Chondrocyte (in vitro differentiated cells): ENCODE data around the gene MAPRE3. TPM values are rescaled to one million over a fixed set of nuclear protein-coding genes. Genes with fewer than 3 reads are reported as not detected.

Experiments
- DNase-seq: peaks from one replicate; pipeline ENCODE4 v3.0.0; 2021; ENCODE audit warnings: mixed read lengths, low spot score
- H3K27ac Mint-ChIP-seq: one replicate; pipeline ENCODE4 v1.8.0; 2021; ENCODE audit warnings: mild to moderate bottlenecking, moderate library complexity, mixed read lengths; ENCODE audit not compliant: unreplicated experiment
- H3K27me3 Mint-ChIP-seq: 2 replicates; pipeline ENCODE4 v1.8.0; 2021; ENCODE audit warnings: low read depth, mixed read lengths
- H3K36me3 Mint-ChIP-seq: 2 replicates; pipeline ENCODE4 v1.8.0; 2021; ENCODE audit warnings: low read depth, mixed read lengths
- H3K4me1 Mint-ChIP-seq: 2 replicates; pipeline ENCODE4 v1.8.0; 2021; ENCODE audit warnings: low read depth, mild to moderate bottlenecking, mixed read lengths
- H3K4me3 Mint-ChIP-seq: one replicate; pipeline ENCODE4 v1.8.0; 2021; ENCODE audit warnings: mild to moderate bottlenecking, moderate library complexity, mixed read lengths; ENCODE audit not compliant: unreplicated experiment
- H3K9me3 Mint-ChIP-seq: 2 replicates; pipeline ENCODE4 v1.8.0; 2021; ENCODE audit warnings: low read depth, mixed read lengths
- CTCF ChIP-seq: fragments of 200-600 bp; sonication (generic); IDR thresholded peaks from 2 replicates; pipeline ENCODE4 v1.5.0; 2021; ENCODE audit warnings: antibody characterized with exemption, mild to moderate bottlenecking, moderate library complexity
- total RNA-seq: library from RNA; stranded (reverse); gene quantifications from 3 replicates; pipeline ENCODE4 v1.2.1, GENCODE V29; 2021

The MAPRE3 gene
- total RNA-seq, 1 donor from 2014 or later: 12.3 TPM

- no peak for DNase-seq
- H3K9me3 Mint-ChIP-seq: no peaks in the 10 kb centered on the region
- peaks cover 6% of the 10 kb centered on the region for H3K4me1 Mint-ChIP-seq
- no peak for TF ChIP-seq CTCF
- H3K4me3 Mint-ChIP-seq: no peak overlapping the region
- no peaks in the 10 kb centered on the region for H3K27me3 Mint-ChIP-seq
- no peak overlapping the region for H3K27ac Mint-ChIP-seq
- no peaks in the 10 kb centered on the region for H3K36me3 Mint-ChIP-seq
These were observed 6.6 kb downstream of the MAPRE3 start for GRCh38 chr2:26977012-26977411.

GRCh38 chr2:26978061-26978596 lies 7.7 kb downstream of the MAPRE3 start:
- no peak for DNase-seq
- no peak for TF ChIP-seq CTCF
- Mint-ChIP-seq H3K4me3 (no peak overlapping the region), H3K36me3 (no peaks in the 10 kb centered on the region), H3K27ac (no peak overlapping the region), H3K4me1 (peaks cover 6% of the 10 kb centered on the region), H3K9me3 (no peaks in the 10 kb centered on the region), H3K27me3 (no peaks in the 10 kb centered on the region)

- peaks cover 6% of the 10 kb centered on the region for H3K4me1 Mint-ChIP-seq
- no peaks in the 10 kb centered on the region for H3K36me3 Mint-ChIP-seq
- H3K27ac Mint-ChIP-seq: no peak overlapping the region
- TF ChIP-seq CTCF: no peak
- H3K27me3 Mint-ChIP-seq: no peaks in the 10 kb centered on the region
- DNase-seq: no peak
- no peaks in the 10 kb centered on the region for H3K9me3 Mint-ChIP-seq
- no peak overlapping the region for H3K4me3 Mint-ChIP-seq
These were observed 9.3 kb downstream of the MAPRE3 start for GRCh38 chr2:26979741-26980140.

- Mint-ChIP-seq H3K36me3 (no peaks in the 10 kb centered on the region), H3K27me3 (no peaks in the 10 kb centered on the region), H3K4me1 (peaks cover 6% of the 10 kb centered on the region), H3K4me3 (no peak overlapping the region), H3K9me3 (no peaks in the 10 kb centered on the region), H3K27ac (no peak overlapping the region)
- no peak for TF ChIP-seq CTCF
- DNase-seq: no peak
These were observed 10.5 kb downstream of the MAPRE3 start for GRCh38 chr2:26980971-26981370.

- H3K9me3 Mint-ChIP-seq: no peaks in the 10 kb centered on the region
- no peaks in the 10 kb centered on the region for H3K27me3 Mint-ChIP-seq
- no peak overlapping the region for H3K4me3 Mint-ChIP-seq
- H3K36me3 Mint-ChIP-seq: peaks cover 2% of the 10 kb centered on the region
- no peak overlapping the region for H3K27ac Mint-ChIP-seq
- DNase-seq: no peak
- TF ChIP-seq CTCF: peak; percentile 42
- H3K4me1 Mint-ChIP-seq: peaks cover 6% of the 10 kb centered on the region
These were observed 11.8 kb downstream of the MAPRE3 start for GRCh38 chr2:26982102-26982742.
